DMS79 (cell line): ENCODE data around the gene PHYKPL.

Experiments
- DNase-seq: peaks from one replicate; lab custom pipeline; 2025; lab: John Stamatoyannopoulos, UW

PHYKPL gene

DNA sequence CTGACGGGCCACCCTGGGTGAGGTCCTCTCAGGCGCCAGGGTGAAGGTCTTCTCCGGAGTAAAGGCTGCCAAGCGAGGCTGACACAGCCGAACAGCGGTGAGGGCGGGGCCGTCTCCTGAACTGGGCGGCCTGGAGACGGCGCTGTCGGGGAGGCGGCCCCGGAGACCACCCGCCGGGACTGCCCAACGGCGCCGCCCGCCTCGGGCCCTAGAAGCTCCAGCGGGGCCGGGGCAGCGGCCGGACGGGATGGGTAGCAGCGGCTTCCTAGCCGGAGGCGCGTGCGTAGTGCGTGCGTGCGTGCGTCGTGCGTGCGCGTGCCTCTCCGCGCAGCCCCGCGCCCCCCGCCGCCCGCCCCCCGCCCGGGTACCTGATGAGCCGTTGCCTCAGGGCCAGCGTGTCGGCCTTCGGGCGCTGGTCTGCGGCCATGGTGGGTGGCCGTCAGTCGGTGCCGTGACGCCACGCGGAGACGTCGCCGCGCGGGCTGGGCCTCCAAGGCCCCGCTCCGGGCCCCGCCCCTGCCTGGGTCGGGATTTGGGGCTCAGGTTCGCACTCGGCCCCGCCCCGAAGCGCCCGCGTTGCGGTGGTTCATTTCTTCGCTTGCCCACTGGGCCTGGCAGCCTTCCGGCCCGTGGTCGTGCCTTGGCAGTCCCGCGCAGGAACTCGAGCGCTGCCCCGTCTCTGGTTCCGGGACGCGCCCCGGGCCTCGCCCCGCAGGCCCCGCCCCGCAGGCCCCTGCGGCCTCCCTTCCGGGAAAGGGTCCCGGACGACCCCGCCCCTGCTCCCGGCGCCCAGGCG lies at the start of gene PHYKPL:
TSS of gene PHYKPL (minus strand) at position 679 of the 796 bp plus-strand sequence. CDS start at position 427, 252 bp downstream.
- peak; percentile 26 for DNase-seq

DNA sequence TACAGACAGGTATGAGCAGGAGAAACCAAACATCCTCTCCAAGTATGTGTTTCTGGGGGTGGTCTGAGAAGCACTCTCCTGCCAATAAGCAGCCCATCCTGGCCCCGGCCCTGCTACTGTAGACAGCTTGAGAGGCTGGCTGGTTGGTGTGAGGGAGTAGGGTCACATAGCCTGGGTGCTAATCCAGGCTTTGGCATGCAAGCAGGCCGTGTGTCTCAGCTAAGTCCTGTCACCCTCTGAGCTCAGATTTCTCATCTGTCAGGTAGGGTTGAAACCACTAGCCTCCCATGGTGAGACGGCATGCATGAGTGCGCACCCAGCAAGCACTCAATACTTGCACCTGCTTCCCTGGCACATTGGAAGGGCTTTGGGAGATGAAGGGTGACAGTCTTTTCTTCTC lies 49.8 kb upstream of the PHYKPL start:
- DNase-seq, result no peak

DNA sequence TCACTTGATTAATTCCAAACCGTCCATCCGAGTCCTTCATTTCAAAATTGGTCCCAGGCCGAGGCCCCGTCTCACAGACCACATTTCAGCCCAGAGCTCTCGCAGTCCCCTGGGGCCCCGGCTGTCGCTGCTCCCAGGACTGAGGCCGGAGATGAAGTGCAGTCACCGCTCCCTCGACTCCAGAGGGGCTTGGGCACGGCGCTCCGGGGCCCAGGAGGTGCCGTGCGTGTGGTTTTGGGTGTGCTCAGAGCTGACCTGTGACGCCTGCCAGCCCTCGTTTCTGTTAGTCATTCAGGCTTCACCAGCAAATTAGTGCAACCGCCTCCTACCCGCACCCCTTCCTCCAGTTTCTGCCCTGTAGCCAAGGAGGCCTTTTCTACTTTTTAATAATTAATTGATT lies 48.7 kb upstream of the PHYKPL start:
- no peak for DNase-seq

DNA sequence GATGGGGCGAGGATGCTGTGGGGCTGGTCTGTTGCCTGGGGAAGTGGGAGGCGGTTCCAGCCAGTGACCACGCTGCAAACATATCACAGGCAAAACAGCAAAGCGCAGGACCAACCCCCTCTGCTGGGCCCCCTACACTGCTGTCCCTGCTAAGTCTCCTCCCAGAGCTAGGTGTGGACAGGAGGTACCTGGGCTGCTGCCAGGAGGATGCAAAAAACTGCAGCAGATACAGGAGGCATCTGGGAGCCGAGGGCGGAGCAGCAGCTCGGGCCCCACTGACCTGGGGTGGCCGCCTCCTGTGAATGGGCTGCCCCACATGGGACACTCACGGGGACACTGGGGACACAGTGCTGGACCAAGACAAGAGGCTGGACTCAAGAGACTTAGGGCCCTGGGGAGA lies 48.0 kb upstream of the PHYKPL start:
- DNase-seq, result no peak

DNA sequence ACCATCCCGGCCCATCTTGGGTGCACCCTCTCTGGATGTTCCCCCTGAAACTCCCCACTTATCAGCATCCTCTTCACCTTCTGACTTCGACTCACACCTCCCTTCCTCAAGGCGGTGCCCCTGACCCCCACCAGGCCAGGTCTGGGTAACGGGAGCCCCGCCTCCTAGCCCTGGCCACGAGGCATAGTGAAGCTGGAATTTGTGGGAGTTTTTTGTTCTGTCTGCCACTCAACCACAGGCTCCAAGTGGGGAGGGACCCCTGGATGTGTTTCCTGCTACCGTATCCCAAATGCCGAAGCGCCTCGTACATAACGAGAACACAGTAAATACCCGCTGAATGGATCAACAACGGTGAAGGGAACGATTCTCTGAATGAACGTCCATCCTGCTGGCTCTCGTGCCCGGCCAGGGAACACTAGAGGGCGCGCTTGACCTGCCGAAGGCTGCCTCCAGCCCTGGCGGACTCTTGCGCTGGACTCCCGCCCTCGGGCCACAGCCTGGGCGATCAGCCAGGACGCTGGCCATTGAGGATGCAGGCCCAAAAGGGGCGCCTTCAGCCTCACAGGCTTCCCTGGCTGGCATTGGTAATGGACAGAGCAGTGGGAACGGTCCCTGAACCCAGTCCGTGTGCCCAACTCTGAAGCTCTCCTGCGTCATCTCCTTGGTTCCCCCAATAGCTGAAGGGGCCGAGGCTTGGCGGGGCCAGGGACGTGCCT lies 47.3 kb upstream of the PHYKPL start:
- no peak for DNase-seq

DNA sequence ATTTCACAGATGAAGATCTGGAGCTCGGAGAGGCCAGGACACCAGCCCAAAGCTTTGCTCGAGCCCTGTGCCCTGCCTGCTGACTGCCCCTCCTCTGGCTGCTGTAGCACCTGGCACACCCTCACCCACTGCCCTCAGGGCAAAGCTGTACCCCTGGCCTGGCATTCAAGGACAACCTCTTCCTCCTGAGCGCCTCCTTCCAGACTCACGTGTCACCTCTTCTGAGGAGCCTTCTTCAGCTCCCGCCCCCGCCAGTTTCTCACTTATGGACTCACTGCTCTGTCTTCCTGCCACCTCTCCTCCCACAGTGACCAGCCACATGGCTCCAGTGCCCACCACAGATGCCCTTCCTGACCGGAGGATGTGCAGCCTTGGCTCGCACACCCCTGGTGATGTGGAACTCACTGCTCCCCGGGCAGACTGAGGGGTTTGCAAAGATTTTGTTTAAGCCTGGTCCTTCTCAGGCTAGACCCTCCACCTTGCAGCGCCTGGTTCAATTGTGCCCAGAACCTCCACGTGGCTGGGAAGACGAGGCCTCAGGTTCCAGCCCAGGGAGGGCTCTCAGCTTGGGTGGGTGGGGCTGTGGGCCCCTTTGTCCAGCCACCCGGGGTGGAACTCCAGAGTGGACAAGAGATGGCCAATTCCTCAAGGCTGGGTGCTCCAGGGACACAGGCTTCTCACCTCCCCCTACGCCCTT lies 46.6 kb upstream of the PHYKPL start:
- no peak for DNase-seq

DNA sequence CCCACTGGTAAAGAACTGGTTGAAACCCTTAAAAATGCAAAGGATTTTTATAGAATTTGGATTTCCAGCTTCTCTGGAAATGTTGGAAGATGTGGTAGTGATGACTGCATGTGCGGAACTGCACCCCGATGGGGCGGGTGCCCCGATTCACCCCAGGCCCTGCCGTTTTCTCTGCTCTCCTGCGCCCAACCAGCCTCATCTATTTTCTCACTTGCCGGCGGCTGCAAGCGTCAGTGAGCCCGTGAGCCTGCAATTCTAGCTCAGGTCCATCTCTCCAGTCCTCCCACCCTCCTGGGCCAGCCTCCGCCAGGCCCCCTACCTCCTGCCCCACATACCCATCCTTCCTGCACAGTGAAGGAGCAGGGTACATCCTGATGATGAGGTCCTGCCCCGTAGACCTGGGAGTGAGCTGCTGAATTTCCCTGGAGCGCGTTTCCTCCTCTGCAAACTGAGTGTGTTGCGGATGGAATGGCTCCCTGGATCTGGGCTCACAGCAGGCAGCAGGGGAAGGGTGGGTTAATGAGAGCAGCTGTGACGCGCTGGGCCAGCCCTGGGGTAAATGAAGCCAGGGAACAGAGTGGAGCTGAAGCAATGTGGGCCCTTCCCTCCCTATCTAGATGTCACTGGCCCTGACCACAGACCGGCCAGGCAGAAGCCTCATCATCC lies 45.9 kb upstream of the PHYKPL start:
- DNase-seq, result no peak

DNA sequence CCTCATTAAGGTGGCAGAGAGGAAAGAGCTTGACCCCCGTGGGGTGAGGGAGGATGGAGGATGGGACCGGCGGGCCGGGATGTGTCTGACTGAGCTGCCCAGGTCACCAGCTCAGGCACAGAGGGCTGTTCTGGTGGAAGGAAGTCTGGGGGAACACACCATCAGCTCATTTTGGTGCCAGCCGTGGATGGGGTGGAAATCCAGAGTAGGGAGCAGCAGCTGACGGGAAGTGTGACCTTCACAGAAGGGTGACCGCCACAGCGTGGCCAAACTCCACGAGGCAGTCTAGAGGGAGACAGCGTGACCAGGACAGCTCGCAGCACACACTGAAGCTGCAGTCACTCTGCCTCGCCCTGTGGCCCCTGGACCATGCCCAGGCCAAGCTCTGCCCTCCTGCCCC lies 45.3 kb upstream of the PHYKPL start:
- no peak for DNase-seq

DNA sequence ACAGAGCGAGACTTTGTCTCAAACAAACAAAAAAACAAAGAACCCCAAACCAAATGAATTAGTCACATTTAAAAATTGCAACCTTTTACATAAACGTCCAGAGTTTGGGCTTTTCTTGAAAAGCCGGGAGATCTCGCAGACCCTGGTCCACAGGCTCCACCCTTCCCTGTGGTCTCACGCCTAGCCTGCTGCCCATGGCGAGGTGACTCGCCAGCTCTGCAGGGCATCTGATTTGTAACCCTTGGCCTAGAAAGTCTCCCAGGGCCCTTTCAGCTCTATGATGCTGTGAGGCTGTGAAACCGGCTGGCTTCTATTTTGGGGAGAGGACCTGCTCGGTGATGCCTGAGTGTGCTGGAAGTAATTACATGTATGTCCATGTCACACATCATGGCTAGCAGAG lies 44.7 kb upstream of the PHYKPL start:
- DNase-seq, result no peak

DNA sequence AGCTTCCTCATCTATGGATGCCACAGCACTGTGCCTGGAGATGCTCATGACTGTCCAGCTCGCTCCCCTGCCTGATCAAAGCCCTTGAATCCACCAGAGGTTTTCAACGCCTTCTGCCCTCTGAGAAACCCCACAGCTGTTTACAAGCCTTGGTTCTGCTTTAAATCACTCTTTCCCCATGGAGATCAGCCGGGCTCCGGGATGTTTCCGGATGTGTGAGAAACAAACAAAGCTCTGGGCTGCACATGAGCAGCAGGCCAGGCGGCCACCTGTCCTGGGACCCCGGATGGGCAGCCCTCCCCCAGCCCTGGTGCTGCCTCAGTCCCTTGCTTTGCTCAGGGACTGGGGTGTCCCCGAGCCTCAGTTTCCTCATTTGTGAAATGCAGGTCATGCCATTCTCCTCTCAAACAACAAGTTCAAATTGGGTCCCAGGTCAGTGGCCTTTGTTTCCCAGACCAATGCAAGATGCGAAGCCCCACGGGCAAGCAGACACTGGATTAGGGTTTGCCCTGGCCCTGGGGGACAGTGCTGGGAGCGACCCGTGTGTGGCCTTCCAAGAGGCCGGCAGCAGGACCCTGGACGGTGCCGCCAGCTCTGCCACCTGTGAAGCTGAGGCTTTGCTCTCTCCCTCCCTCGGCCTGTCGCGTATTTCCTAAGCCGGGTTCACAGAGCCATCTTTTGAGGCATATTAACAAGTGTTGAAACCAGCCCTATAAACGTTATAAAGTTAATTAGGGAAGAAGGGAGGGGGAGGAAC lies 42.4 kb upstream of the PHYKPL start:
- DNase-seq, result no peak

DNA sequence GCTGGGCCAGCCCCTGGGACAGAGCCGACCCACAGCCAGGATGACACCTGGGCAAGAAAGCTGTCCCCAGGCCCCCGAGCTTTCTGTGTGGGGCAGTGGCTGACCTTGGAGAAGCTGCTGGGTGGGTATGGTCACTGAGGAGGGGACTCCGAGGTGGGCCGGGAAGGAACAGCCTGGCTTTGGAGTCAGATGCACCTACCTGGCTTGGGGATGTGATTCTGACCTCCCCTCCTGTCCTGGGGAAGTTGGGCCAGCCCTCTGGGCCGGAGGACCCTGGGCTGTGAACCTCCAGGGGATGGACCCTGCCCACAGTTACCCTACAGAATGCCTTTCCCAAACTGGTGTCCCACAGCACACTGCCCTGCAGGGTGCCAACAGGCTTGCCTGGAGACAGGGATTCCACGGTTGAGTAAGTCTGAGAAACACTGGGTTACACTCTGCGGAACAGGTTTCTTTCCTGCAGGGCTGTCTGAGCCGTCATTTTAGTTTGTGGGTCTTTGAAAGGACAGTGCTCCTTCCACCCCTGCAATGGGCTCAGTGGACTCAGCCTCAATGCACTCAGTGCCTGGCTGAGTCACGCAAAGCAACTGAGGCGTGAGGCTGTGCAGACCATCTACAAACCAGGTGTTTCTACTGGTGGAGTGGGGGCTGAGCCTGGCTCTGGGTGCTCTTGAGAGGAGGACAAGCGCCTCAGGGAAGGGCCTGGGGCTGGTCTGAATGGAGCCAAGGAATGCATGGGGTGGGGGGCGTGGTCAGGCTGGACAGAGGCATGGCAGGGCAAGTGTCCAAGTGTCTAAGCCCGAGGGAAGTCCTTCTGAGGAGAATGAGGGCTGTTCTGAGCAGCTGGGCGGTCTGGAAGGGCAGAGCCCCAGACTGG lies 41.3 kb upstream of the PHYKPL start:
- no peak for DNase-seq

DNA sequence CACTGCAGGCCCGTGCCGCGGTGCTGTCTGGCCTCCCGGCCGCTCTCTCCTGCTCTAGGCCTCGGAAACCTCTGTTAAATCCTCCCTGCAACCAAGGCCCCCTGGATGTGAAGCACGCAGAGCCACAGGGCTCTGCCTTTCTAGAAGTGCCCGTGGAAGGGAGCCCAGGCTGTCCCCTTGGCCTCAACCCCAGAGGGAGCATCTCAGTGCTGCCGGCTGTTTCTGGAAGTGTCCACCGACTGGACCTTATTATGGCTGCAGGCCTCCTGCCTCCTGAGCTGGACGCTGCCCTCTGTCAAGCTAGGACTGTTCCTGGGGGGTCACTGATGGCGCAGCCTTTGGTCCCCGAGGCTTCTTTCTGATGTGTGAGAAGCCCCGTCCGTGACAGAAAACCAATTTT lies 40.4 kb upstream of the PHYKPL start:
- no peak for DNase-seq

DNA sequence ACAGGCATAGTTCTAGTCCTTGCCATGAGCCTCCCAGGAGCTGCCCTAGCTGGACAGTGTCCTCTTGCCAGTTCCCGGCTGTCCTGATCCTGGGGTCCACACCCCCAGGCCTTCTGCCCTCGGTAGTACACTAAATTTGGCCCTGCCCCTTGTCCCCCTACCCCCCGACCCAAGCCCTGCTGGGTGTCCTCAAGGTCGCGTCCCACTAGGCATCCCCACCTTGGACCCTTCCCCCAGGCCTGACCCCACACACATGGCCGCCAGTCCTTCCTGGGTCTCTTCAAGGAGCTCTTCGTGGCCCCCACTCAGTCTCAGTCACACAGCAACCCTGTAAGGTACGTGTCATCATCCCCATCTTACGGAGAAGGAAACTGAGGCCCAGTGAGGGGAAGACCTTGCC lies 40.0 kb upstream of the PHYKPL start:
- DNase-seq, result no peak

DNA sequence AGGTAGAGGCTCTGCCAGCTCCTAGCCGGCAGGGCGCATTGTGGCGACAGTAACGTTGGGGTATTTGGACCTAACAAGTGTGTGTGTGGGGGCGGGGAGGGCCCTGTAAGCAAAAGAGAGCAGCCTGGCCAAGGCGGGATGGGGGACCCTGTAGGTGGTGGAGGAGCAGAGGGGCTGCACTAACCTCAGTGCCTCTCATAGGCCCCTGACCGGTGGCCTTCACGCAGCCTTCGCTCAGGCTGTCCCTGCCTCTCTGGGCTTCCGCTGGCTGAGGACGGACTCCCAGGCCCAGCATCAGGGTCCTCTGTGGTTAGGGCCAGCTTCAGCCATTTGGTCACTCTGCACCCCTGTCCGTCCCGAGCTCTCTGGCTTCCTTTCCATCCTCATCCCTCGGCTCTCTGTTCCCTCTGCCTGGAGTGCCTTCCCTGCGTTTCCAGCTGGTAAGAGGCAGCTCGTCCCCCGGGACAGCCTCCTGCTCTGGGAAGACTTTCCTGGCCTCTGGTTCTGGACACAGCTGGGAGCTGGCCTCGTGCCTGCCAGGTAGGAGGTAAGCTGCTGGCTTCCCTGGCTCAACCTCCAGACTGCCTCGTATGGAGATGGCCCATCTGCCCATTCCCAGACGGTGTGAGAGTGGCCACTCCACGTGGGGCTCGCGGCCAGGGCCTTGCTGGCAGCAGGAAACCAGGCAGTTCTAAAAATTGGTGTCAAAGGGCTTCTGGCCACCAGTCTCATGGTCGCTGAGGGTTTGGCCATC lies 39.3 kb upstream of the PHYKPL start:
- DNase-seq, result no peak

DNA sequence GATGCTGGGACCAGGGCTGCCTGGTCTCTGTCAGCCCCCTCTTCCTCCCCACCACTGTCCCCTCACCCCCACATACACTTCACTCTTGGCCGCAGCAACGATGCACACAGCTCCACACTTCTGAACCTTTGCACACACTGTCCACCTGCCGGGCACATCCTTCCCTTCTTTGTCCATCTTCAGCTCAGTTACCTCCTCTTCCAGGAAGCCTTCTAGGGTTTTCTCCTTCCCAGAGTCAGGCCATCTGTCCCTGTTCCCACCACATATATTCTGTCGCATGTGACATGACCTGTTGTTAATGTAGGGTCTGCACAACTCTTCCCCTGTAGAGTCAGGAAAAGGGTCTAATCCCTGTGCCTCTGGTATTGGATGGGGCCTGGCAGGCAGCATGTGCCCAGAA lies 38.6 kb upstream of the PHYKPL start:
- DNase-seq, result no peak

DNA sequence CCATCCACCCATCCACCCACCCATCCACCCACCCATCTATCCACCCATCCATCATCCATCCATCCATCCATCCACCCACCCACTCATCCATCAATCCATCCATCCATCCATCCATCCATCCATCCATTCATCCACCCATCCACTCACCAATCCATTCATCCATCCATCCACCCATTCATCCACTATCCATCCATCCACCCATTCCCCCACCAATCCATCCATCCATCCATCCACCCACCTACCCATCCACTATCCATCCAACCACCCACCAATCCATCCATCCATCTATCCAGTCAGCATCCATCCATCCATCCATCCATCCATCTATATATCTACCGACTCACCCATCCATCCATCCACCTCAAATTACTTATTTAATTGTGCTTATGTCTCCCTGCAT lies 36.9 kb upstream of the PHYKPL start:
- DNase-seq, result no peak

DNA sequence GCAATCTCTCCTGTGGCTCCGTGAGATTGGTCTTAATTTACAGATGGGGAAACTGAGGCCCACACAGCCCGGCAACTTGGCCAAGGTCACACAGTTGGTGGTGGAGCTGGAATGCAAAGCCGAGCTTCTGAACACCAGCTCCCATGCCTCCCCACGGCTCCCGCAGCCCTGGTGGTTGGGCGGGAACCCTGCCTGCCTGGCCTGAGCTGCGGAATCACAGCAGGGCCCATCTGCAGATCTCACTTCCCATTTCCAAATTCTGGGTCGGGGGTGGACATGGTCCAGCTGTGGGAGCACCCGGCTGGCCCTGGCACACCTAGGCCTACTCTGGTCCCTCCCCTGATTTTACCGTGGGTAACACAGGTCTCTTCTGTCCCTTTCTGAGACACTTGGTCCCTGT lies 35.3 kb upstream of the PHYKPL start:
- DNase-seq, result no peak

DNA sequence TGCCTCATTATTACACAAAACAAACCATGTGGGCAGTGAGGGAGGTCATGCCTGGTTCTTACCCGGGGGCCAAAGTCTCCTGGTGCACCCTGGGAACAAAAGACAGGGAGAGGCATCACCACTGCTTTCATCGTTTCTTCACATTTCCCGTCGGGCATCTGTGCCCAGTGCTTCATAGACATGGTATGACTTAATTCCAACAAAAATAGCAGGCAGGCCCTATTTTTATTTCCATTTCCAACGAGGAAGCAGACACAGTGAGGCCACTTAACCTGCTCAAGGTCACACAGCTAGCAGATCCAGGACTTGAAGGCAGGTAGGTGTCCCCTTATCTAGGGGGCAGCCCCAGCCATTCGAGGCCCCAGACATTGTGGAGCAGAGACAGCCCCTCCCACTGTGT lies 34.6 kb upstream of the PHYKPL start:
- DNase-seq, result no peak

DNA sequence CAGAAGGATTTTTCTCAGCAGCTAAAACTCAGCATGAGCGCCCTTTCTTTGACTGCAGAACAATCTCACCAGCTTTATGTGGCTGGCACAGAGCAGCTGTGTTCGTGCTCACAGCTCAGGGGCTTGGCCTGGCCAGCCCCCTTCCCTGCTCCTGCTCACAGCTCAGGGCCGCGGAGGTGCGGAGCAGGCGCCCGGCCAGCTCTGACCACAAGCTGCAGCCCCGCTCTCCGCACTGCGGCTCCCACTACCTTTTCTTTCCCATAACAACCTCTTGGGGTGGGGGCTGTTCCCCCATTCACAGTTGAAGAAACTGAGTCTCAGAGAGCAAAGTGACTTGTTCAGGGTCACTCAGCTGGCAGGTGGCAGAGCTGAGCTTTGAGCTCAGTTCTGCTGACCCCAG lies 34.0 kb upstream of the PHYKPL start:
- DNase-seq, result no peak

DNA sequence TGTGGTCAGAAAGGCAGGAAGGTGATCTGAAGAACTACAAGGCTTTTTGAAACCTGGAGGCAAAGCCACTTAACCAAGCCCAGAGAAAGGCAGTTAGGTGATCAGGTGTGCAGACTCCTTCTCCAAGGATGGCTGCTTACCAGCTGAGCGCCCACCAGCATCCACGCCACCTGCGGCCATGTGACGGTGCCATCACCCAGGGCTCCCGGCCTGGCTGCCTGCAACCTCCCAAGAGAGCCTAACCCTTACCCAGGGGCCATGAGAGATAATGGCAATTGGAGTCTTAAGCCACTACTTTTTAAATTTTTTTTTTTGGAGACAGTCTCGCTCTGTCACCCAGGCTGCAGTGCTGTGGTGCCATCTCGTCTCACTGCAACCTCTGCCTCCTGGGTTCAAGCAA lies 33.1 kb upstream of the PHYKPL start:
- no peak for DNase-seq
